Medulla oblongata (tissue), 1 donor: ENCODE data around the gene HTRA2.
"Not testable (repeated sequence)": the region's sequence is repeated elsewhere in the genome, so short reads cannot be mapped to it uniquely, and the experiment has no call there.

Experiments used
- DNase-seq: peaks from one replicate; pipeline ENCODE4 v3.0.0-alpha.2; 2015; ENCODE audit errors: extremely low spot score

HTRA2 gene

GRCh38 chr2:74561022-74561421 lies 31.3 kb downstream of the HTRA2 start:
- not testable (repeated sequence) for DNase-seq

- DNase-seq: no peak
Observed at GRCh38 chr2:74562126-74562775, 32.5 kb downstream of the HTRA2 start.

- DNase-seq: no peak
Observed at GRCh38 chr2:74564222-74564621, 34.5 kb downstream of the HTRA2 start.

GRCh38 chr2:74566076-74566753 lies 36.5 kb downstream of the HTRA2 start:
- no peak for DNase-seq

- no peak for DNase-seq
Observed at GRCh38 chr2:74566754-74567085, 37.0 kb downstream of the HTRA2 start.

- no peak for DNase-seq
Observed at GRCh38 chr2:74567881-74568280, 38.1 kb downstream of the HTRA2 start.

- DNase-seq: no peak
Observed at GRCh38 chr2:74569686-74570085, 40.0 kb downstream of the HTRA2 start.

- peak; percentile 45 for DNase-seq
Observed at GRCh38 chr2:74571058-74571457, 41.3 kb downstream of the HTRA2 start.

GRCh38 chr2:74572178-74572925 lies 42.6 kb downstream of the HTRA2 start:
- no peak for DNase-seq

- peak; percentile 69 for DNase-seq
Observed at GRCh38 chr2:74573747-74574562, 44.2 kb downstream of the HTRA2 start.

GRCh38 chr2:74575320-74575719 lies 45.6 kb downstream of the HTRA2 start:
- no peak for DNase-seq

- DNase-seq: no peak
Observed at GRCh38 chr2:74576211-74576862, 46.6 kb downstream of the HTRA2 start.

GRCh38 chr2:74576863-74577229 lies 47.1 kb downstream of the HTRA2 start:
- DNase-seq: peak; percentile 83

- DNase-seq: peak; percentile 50
Observed at GRCh38 chr2:74577448-74577847, 47.7 kb downstream of the HTRA2 start.

GRCh38 chr2:74578408-74578807 lies 48.7 kb downstream of the HTRA2 start:
- DNase-seq: no peak

GRCh38 chr2:74581463-74581862 lies 51.7 kb downstream of the HTRA2 start:
- DNase-seq: no peak

GRCh38 chr2:74582184-74582583 lies 52.5 kb downstream of the HTRA2 start:
- no peak for DNase-seq
